A673 (cell line): Measurements from ENCODE around the gene ULK1. TPM values are rescaled to one million over a fixed set of nuclear protein-coding genes. Genes with fewer than 3 reads are reported as not detected.

Source experiments
- BruUV-seq: library from RNA; stranded (reverse); fragments of 400-500 nt; replicated peaks from 2 replicates; lab custom pipeline; 2021; lab: Mats Ljungman, UMichigan
- CTCF ChIA-PET: fragments of 300-600 bp; sonication (Branson Sonifier 250); formaldehyde crosslinking; loops from one replicate; lab custom pipeline; 2022; ENCODE audit warnings: antibody characterized with exemption; lab: Charles Lee
- POLR2A ChIA-PET: fragments of 300-600 bp; sonication (Branson Sonifier 250); formaldehyde crosslinking; loops from one replicate; lab custom pipeline; 2022; ENCODE audit warnings: antibody characterized with exemption; ENCODE audit not compliant: low non-redundant PET; lab: Charles Lee
- DNase-seq: peaks from one replicate; pipeline ENCODE4 v3.0.0-alpha.2; 2015; ENCODE audit warnings: low spot score
- H3K27ac ChIP-seq: fragments of 200-600 bp; sonication (generic); 2 replicates; pipeline ENCODE4 v1.5.1; 2016; ENCODE audit warnings: mixed run types, low read depth, mild to moderate bottlenecking, mixed read lengths, antibody characterized with exemption, low read length; ENCODE audit not compliant: poor library complexity, severe bottlenecking
- H3K27me3 ChIP-seq: fragments of 200-600 bp; sonication (generic); replicated peaks from 2 replicates; pipeline ENCODE4 v1.6.1; 2017; ENCODE audit warnings: mixed run types, low read depth, mild to moderate bottlenecking, mixed read lengths, antibody characterized with exemption, low read length; ENCODE audit not compliant: insufficient read depth, poor library complexity
- H3K36me3 ChIP-seq: fragments of 200-600 bp; sonication (generic); 2 replicates; pipeline ENCODE4 v1.6.1; 2016; ENCODE audit warnings: mixed run types, mild to moderate bottlenecking, mixed read lengths, antibody characterized with exemption, low read length; ENCODE audit not compliant: insufficient read depth, poor library complexity, severe bottlenecking
- H3K4me1 ChIP-seq: fragments of 200-600 bp; sonication (generic); 2 replicates; pipeline ENCODE4 v1.6.1; 2017; ENCODE audit warnings: mixed run types, mild to moderate bottlenecking, mixed read lengths, antibody characterized with exemption, low read length; ENCODE audit not compliant: insufficient read depth, poor library complexity, severe bottlenecking
- H3K4me3 ChIP-seq: fragments of 200-600 bp; sonication (generic); 2 replicates; pipeline ENCODE4 v1.5.1; 2016; ENCODE audit warnings: low read depth, mixed run types, mild to moderate bottlenecking, mixed read lengths, low read length; ENCODE audit not compliant: poor library complexity, severe bottlenecking
- H3K9me3 ChIP-seq: fragments of 200-600 bp; sonication (generic); 2 replicates; pipeline ENCODE4 v1.6.1; 2016; ENCODE audit warnings: mixed run types, low read depth, mild to moderate bottlenecking, mixed read lengths, antibody characterized with exemption, low read length; ENCODE audit not compliant: poor library complexity, severe bottlenecking
- EZH2 ChIP-seq: fragments of 200-600 bp; sonication (generic); IDR thresholded peaks from 2 replicates; pipeline ENCODE4 v1.6.1; 2017; ENCODE audit warnings: borderline replicate concordance, low read depth, mild to moderate bottlenecking, mixed read lengths, antibody characterized with exemption, low read length; ENCODE audit not compliant: poor library complexity, severe bottlenecking
- intact Hi-C: fragments of 100-400 bp; cut with micrococcal nuclease; formaldehyde crosslinking; loops from one replicate; pipeline ENCODE4 v1.10.0; 2022; ENCODE audit not compliant: unreplicated experiment
- total RNA-seq: library from RNA; stranded (reverse); gene quantifications from 2 replicates; pipeline ENCODE4 v1.2.3, GENCODE V29; 2021
- TF ChIP-seq, protein P1 (sequence below): fragments of 300-800, 200-600 bp; sonication (generic); conservative IDR thresholded peaks from 2 replicates; pipeline ENCODE4 v1.5.1; 2017; ENCODE audit warnings: low read depth, mild to moderate bottlenecking, antibody characterized with exemption, low read length, moderate library complexity, mixed read lengths

The ULK1 gene
- total RNA-seq, 1 experiment from 2014 or later, result 57.3 TPM

DNA sequence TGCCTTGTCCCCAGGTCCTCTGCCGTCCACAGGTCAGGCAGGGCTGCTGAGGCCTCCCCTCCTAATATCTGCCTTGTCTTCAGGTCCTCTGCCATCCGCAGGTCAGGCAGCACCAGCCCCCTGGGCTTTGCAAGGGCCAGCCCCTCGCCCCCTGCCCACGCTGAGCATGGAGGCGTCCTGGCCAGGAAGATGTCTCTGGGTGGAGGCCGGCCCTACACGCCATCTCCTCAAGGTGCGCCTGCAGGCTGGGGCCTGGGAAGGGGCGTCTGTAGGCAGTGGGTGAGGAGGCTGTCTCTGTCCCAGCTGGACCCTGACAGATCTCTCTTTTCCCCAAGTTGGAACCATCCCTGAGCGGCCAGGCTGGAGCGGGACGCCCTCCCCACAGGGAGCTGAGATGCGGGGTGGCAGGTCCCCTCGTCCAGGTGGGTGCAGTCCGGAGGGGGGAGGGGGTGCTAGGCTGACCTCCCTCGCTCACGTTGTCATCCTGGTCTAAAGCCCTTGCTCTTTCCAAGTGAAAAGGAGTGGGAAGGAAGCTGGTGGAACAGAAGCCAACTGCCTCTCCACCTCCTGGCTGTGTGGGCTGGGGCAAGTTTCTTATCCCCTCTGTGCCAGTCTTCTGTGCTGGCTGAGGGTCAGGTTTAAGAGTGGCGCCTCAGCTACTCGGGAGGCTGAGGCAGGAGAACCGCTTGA lies 20.7 kb downstream of the ULK1 start:
- BruUV-seq, result no TSS peak

DNA sequence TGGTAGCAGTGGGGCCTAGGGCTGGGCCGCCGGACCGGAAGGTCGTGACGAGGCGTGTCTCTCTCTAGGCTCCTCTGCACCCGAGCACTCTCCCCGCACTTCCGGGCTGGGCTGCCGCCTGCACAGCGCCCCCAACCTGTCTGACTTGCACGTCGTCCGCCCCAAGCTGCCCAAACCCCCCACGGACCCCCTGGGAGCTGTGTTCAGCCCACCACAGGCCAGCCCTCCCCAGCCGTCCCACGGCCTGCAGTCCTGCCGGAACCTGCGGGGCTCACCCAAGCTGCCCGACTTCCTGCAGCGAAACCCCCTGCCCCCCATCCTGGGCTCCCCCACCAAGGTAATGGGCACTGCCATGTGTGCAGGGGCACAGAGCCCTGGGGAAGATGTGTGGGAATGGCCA lies 21.4 kb downstream of the ULK1 start:
- intact Hi-C loops, result no loop called here
- no peaks in the 10 kb centered on the region for H3K27me3 ChIP-seq
- TF ChIP-seq, protein P1, sequence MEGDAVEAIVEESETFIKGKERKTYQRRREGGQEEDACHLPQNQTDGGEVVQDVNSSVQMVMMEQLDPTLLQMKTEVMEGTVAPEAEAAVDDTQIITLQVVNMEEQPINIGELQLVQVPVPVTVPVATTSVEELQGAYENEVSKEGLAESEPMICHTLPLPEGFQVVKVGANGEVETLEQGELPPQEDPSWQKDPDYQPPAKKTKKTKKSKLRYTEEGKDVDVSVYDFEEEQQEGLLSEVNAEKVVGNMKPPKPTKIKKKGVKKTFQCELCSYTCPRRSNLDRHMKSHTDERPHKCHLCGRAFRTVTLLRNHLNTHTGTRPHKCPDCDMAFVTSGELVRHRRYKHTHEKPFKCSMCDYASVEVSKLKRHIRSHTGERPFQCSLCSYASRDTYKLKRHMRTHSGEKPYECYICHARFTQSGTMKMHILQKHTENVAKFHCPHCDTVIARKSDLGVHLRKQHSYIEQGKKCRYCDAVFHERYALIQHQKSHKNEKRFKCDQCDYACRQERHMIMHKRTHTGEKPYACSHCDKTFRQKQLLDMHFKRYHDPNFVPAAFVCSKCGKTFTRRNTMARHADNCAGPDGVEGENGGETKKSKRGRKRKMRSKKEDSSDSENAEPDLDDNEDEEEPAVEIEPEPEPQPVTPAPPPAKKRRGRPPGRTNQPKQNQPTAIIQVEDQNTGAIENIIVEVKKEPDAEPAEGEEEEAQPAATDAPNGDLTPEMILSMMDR, result no peak
- TF ChIP-seq EZH2, result no peak
- DNase-seq, result no peak
- H3K27ac ChIP-seq, result no peak overlapping the region
- ChIA-PET POLR2A (no interaction called here), CTCF (no interaction called here)
- peaks cover 12% of the 10 kb centered on the region for H3K4me1 ChIP-seq
- no TSS peak for BruUV-seq
- peaks cover 48% of the 10 kb centered on the region for H3K36me3 ChIP-seq
- no peaks in the 10 kb centered on the region for H3K9me3 ChIP-seq
- no peak overlapping the region for H3K4me3 ChIP-seq

More for the DNA sequence above, 20.7 kb downstream of the ULK1 start:
- no peaks in the 10 kb centered on the region for H3K27me3 ChIP-seq
- intact Hi-C loops, result no loop called here
- CTCF ChIA-PET, result no interaction called here
- H3K27ac ChIP-seq, result no peak overlapping the region
- no peak overlapping the region for H3K4me3 ChIP-seq
- H3K9me3 ChIP-seq, result no peaks in the 10 kb centered on the region
- H3K4me1 ChIP-seq, result peaks cover 12% of the 10 kb centered on the region
- TF ChIP-seq, protein P1, result no peak
- TF ChIP-seq EZH2, result no peak
- no peak for DNase-seq
- peaks cover 54% of the 10 kb centered on the region for H3K36me3 ChIP-seq
- POLR2A ChIA-PET, result no interaction called here

DNA sequence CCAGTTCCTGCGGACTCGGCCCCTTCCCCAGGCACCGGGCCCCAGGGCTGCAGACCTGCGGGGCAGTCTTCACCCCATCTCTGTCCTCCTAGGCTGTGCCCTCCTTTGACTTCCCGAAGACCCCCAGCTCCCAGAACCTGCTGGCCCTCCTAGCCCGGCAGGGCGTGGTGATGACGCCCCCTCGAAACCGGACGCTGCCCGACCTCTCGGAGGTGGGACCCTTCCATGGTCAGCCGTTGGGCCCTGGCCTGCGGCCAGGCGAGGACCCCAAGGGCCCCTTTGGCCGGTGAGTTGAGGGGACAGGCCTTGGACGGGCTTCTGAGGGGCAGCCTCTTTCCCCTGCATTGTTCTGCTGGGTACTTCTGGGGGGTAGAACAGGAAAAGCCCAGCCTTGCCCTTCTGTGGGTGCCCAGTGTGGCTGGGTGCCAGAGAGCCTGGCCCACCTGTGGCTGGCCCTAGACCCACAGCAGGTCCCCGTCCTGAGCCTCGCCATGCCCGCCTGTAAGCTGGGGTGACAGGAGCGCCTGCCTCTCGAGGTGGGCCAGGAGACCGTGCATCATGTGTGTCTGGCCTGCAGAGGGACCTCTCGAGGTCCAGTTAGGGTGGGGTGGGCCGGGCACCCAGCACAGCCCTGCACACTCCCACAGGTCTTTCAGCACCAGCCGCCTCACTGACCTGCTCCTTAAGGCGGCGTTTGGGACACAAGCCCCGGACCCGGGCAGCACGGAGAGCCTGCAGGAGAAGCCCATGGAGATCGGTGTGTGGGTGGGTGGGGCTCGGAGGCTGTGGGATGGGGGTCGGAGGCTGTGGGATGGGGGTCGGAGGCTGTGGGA lies 22.1 kb downstream of the ULK1 start:
- peaks cover 12% of the 10 kb centered on the region for H3K4me1 ChIP-seq
- no peak for TF ChIP-seq EZH2
- TF ChIP-seq, protein P1, result no peak
- no peaks in the 10 kb centered on the region for H3K9me3 ChIP-seq
- no peaks in the 10 kb centered on the region for H3K27me3 ChIP-seq
- H3K4me3 ChIP-seq, result no peak overlapping the region
- DNase-seq, result no peak
- H3K27ac ChIP-seq, result no peak overlapping the region
- peaks cover 49% of the 10 kb centered on the region for H3K36me3 ChIP-seq
- BruUV-seq, result no TSS peak
- ChIA-PET POLR2A (no interaction called here), CTCF (no interaction called here)
- intact Hi-C loops, result no loop called here
